Nucleus accumbens (tissue), 56 donors: Measurements from ENCODE around the gene ANO7.

ENCODE experiments used
- DNase-seq, 56 donors: peaks; one replicate each; lab custom pipeline; 2025; lab: John Stamatoyannopoulos, UW

Gene ANO7

GRCh38 chr2:241157841-241158545 is 30.5 kb upstream of the ANO7 start:
- no peak for DNase-seq

- DNase-seq, result no peak
These were observed 30.0 kb upstream of the ANO7 start for GRCh38 chr2:241158546-241158900.

GRCh38 chr2:241159116-241159515 is 29.4 kb upstream of the ANO7 start:
- peak in 3 of 56 donors; percentile 19 to 27 (median 23) for DNase-seq

- no peak for DNase-seq
These were observed 28.2 kb upstream of the ANO7 start for GRCh38 chr2:241160318-241160717.

- peak in 45 of 56 donors; percentile 15 to 79 (median 39) for DNase-seq
These were observed 26.7 kb upstream of the ANO7 start for GRCh38 chr2:241161646-241162281.

GRCh38 chr2:241163601-241164118 is 24.8 kb upstream of the ANO7 start:
- DNase-seq, result no peak

GRCh38 chr2:241168366-241168765 is 20.1 kb upstream of the ANO7 start:
- DNase-seq, result no peak

GRCh38 chr2:241173557-241173956 is 14.9 kb upstream of the ANO7 start:
- no peak for DNase-seq

GRCh38 chr2:241177526-241178334 is 10.7 kb upstream of the ANO7 start:
- no peak for DNase-seq

GRCh38 chr2:241178961-241179360 is 9.5 kb upstream of the ANO7 start:
- DNase-seq, result no peak

GRCh38 chr2:241179899-241180298 is 8.6 kb upstream of the ANO7 start:
- peak in 12 of 56 donors; percentile 15 to 73 (median 35) for DNase-seq

- DNase-seq, result no peak
These were observed 8.0 kb upstream of the ANO7 start for GRCh38 chr2:241180495-241180894.

- DNase-seq, result no peak
These were observed 6.4 kb upstream of the ANO7 start for GRCh38 chr2:241182126-241182525.

GRCh38 chr2:241182531-241183133 is 5.8 kb upstream of the ANO7 start:
- DNase-seq, result no peak

GRCh38 chr2:241183221-241183620 is 5.3 kb upstream of the ANO7 start:
- DNase-seq, result no peak

- no peak for DNase-seq
These were observed 3.6 kb upstream of the ANO7 start for GRCh38 chr2:241184901-241185300.

- no peak for DNase-seq
These were observed 2.5 kb upstream of the ANO7 start for GRCh38 chr2:241185961-241186360.

- DNase-seq, result no peak
These were observed 1.2 kb upstream of the ANO7 start for GRCh38 chr2:241187101-241187917.

GRCh38 chr2:241187918-241188234 is 601 bp upstream of the ANO7 start:
- DNase-seq, result no peak
